OCI-LY7 (cell line): ENCODE measurements around the gene SLC6A17. TPM values are rescaled to one million over a fixed set of nuclear protein-coding genes. Genes with fewer than 3 reads are reported as not detected.

Experiments
- BruUV-seq: library from RNA; stranded (reverse); fragments of 400-500 nt; replicated peaks from 2 replicates; lab custom pipeline; 2021; lab: Mats Ljungman, UMichigan
- CTCF ChIA-PET: fragments of 300-600 bp; sonication (Branson Sonifier 250); formaldehyde crosslinking; loops from one replicate; lab custom pipeline; 2022; ENCODE audit warnings: antibody characterized with exemption; ENCODE audit not compliant: unreplicated experiment; lab: Charles Lee
- POLR2A ChIA-PET: fragments of 300-600 bp; sonication (Branson Sonifier 250); formaldehyde crosslinking; loops from one replicate; lab custom pipeline; 2022; ENCODE audit warnings: antibody characterized with exemption; lab: Charles Lee
- DNase-seq: peaks from one replicate; pipeline ENCODE4 v3.0.0-alpha.2; 2015; ENCODE audit warnings: low spot score
- H2AFZ ChIP-seq: fragments of 200-600 bp; sonication (generic), shearing (Covaris generic); 2 replicates; pipeline ENCODE4 v1.6.1; 2014; ENCODE audit warnings: mild to moderate bottlenecking, antibody characterized with exemption, low read length, moderate library complexity
- H3K27ac ChIP-seq: fragments of 200-600 bp; sonication (generic); 2 replicates; pipeline ENCODE4 v1.5.1; 2014; ENCODE audit warnings: mixed run types, low read depth, mild to moderate bottlenecking, moderate library complexity, low read length, inconsistent platforms; ENCODE audit not compliant: poor library complexity, severe bottlenecking
- H3K36me3 ChIP-seq: fragments of 200-600 bp; sonication (generic); 2 replicates; pipeline ENCODE4 v1.6.1; 2014; ENCODE audit warnings: mild to moderate bottlenecking, antibody characterized with exemption, low read length, moderate library complexity, mixed read lengths; ENCODE audit not compliant: insufficient read depth
- H3K4me1 ChIP-seq: fragments of 200-600 bp; sonication (generic); 2 replicates; pipeline ENCODE4 v1.5.1; 2014; ENCODE audit warnings: mild to moderate bottlenecking, low read length; ENCODE audit not compliant: insufficient read depth, poor library complexity, severe bottlenecking
- H3K4me2 ChIP-seq: fragments of 200-600 bp; sonication (generic); 2 replicates; pipeline ENCODE4 v1.6.1; 2014; ENCODE audit warnings: mild to moderate bottlenecking, low read length
- H3K4me3 ChIP-seq: fragments of 200-600 bp; sonication (generic); 2 replicates; pipeline ENCODE4 v1.5.1; 2014; ENCODE audit warnings: mild to moderate bottlenecking, low read depth, low read length; ENCODE audit not compliant: poor library complexity, severe bottlenecking
- H3K79me2 ChIP-seq: fragments of 200-600 bp; sonication (generic); 2 replicates; pipeline ENCODE4 v1.6.1; 2016; ENCODE audit warnings: low read depth, mild to moderate bottlenecking, low read length, moderate library complexity, mixed read lengths; ENCODE audit not compliant: insufficient read depth
- H3K9me2 ChIP-seq: fragments of 200-600 bp; sonication (generic); 2 replicates; pipeline ENCODE4 v1.6.1; 2016; ENCODE audit warnings: mild to moderate bottlenecking, low read length, mixed read lengths; ENCODE audit not compliant: insufficient read depth
- H3K9me3 ChIP-seq: fragments of 200-600 bp; sonication (generic); 2 replicates; pipeline ENCODE4 v1.6.1; 2014; ENCODE audit warnings: mild to moderate bottlenecking, mixed run types, low read length, mixed read lengths
- H4K20me1 ChIP-seq: fragments of 200-600 bp; sonication (generic); 2 replicates; pipeline ENCODE4 v1.6.1; 2014; ENCODE audit warnings: mild to moderate bottlenecking, antibody characterized with exemption, low read length, moderate library complexity, mixed read lengths; ENCODE audit not compliant: insufficient read depth
- EZH2phosphoT487 ChIP-seq: fragments of 200-600 bp; sonication (generic); IDR thresholded peaks from 2 replicates; pipeline ENCODE4 v1.6.1; 2018; ENCODE audit warnings: low read depth, borderline replicate concordance, mild to moderate bottlenecking, mixed run types, antibody characterized with exemption, low read length, moderate library complexity, mixed read lengths
- intact Hi-C: fragments of 100-400 bp; cut with micrococcal nuclease; formaldehyde crosslinking; loops from one replicate; pipeline ENCODE4 v1.10.0; 2022; ENCODE audit not compliant: unreplicated experiment
- total RNA-seq, 2 experiments: library from RNA; depleted of rRNA in 1 of 2; stranded (reverse); fragments of >200 nt in 1 of 2; shearing (Covaris generic) in 1 of 2; gene quantifications; 2 replicates each; pipeline ENCODE4 v1.2.3, GENCODE V29; 2014 to 2022
- TF ChIP-seq, protein P1 (sequence below): fragments of 200-600 bp; sonication (generic); conservative IDR thresholded peaks from 2 replicates; pipeline ENCODE4 v1.5.1; 2014; ENCODE audit warnings: mild to moderate bottlenecking, antibody characterized with exemption, low read length, moderate library complexity, mixed read lengths

The SLC6A17 gene
- total RNA-seq, 2 experiments from 2014 or later = not detected

DNA sequence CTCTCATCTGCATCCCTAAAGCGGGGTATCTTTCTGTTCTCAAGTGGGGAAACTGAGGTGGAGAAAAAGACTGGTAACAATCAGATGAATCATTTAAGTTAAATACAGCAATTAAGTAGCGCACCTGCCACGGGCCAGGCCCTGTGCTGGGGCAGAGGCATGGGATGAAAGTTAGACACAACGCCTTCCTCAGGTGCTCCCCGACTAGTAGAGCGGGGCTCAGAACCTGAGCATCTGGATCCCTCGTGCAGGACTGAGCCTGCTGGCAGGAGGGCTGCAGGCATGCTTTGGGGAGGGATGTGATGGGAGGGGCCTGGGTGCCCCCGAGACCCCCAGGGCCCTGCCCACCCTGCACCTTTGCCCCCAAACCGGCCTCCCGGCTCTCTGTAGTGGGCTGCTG lies 44.9 kb downstream of the SLC6A17 start:
- BruUV-seq = no TSS peak
- ChIA-PET POLR2A (no interaction called here), CTCF (no interaction called here)
- Histone ChIP-seq H3K9me3 (no peaks in the 10 kb centered on the region), H3K4me2 (no peak overlapping the region), H2AFZ (no peak overlapping the region), H3K4me3 (no peak overlapping the region), H3K9me2 (no peaks in the 10 kb centered on the region), H3K27ac (no peak overlapping the region), H3K36me3 (no peaks in the 10 kb centered on the region), H3K79me2 (no peaks in the 10 kb centered on the region), H3K4me1 (no peaks in the 10 kb centered on the region), H4K20me1 (no peaks in the 10 kb centered on the region)
- no peak for DNase-seq
- intact Hi-C loops = no loop called here
- no peak for TF ChIP-seq EZH2phosphoT487
- TF ChIP-seq, protein P1, sequence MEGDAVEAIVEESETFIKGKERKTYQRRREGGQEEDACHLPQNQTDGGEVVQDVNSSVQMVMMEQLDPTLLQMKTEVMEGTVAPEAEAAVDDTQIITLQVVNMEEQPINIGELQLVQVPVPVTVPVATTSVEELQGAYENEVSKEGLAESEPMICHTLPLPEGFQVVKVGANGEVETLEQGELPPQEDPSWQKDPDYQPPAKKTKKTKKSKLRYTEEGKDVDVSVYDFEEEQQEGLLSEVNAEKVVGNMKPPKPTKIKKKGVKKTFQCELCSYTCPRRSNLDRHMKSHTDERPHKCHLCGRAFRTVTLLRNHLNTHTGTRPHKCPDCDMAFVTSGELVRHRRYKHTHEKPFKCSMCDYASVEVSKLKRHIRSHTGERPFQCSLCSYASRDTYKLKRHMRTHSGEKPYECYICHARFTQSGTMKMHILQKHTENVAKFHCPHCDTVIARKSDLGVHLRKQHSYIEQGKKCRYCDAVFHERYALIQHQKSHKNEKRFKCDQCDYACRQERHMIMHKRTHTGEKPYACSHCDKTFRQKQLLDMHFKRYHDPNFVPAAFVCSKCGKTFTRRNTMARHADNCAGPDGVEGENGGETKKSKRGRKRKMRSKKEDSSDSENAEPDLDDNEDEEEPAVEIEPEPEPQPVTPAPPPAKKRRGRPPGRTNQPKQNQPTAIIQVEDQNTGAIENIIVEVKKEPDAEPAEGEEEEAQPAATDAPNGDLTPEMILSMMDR = no peak

DNA sequence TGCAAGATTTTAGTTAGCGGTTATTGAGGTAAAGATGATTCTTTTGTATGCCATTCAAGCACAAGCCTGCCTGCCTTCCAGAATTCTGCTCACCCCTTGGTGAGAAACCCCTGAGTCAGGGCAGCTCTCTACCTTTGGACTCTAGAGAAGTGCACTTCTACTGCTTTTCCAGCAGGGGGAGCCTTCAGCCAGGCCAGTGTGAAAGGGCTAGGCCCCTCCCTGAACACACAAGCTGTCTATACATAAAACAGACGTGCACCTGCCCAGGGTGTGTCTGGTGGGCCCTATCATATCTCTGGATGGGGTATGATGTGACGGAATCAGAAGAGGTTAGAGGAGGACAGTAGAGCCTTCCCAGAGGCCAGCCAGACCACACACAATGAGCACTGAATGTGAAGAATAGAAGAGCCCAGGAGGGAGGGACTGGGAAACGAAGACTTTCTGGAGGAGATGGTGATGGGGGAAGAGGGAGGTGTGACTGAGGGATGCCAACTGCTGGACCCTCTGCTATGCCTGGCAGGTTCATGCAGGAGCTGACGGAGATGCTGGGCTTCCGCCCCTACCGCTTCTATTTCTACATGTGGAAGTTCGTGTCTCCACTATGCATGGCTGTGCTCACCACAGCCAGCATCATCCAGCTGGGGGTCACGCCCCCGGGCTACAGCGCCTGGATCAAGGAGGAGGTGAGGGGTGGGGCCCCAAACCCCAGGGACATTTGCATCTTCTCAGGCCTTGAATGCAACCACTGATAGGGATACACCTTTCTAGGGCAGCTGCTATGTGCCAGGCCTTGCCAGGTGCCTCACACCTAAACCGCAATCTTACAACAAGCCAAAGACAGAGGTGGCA lies 46.8 kb downstream of the SLC6A17 start:
- no peak overlapping the region for H3K4me3 ChIP-seq
- no peak overlapping the region for H3K27ac ChIP-seq
- no peaks in the 10 kb centered on the region for H3K79me2 ChIP-seq
- no peaks in the 10 kb centered on the region for H4K20me1 ChIP-seq
- no peaks in the 10 kb centered on the region for H3K36me3 ChIP-seq
- no peaks in the 10 kb centered on the region for H3K4me1 ChIP-seq
- H3K9me2 ChIP-seq = no peaks in the 10 kb centered on the region
- no peaks in the 10 kb centered on the region for H3K9me3 ChIP-seq
- ChIA-PET CTCF (interaction anchor here (0.5 to 1.1 kb wide), 2 partner anchors 106 to 115 kb away, joined by 3 read pairs; no protein-coding TSS in a partner anchor), POLR2A (interaction anchor here (0.6 kb wide), 1 partner anchor 172 kb away, joined by 3 read pairs; no protein-coding TSS in a partner anchor)
- intact Hi-C loops = loop anchor here (2.0 kb wide), 1 partner anchor 300 kb away; no protein-coding TSS in a partner anchor
- no peak overlapping the region for H3K4me2 ChIP-seq
- H2AFZ ChIP-seq = no peak overlapping the region
- no peak for TF ChIP-seq EZH2phosphoT487
- TF ChIP-seq, protein P1 = peak; percentile 94
- BruUV-seq = no TSS peak
- peak; percentile 67 for DNase-seq
